Daoy (cell line): ENCODE results near the gene ABCA4. TPM values are rescaled to one million over a fixed set of nuclear protein-coding genes. Genes with fewer than 3 reads are reported as not detected.

Experiments
- DNase-seq: peaks from one replicate; pipeline ENCODE4 v3.0.0-alpha.2; 2015; ENCODE audit warnings: low read depth
- total RNA-seq: library from RNA; depleted of rRNA; stranded (reverse); fragments of >200 nt; shearing (Covaris generic); gene quantifications from 2 replicates; pipeline ENCODE4 v1.2.3, GENCODE V29; 2014

Gene ABCA4
- total RNA-seq, 1 experiment from 2014 or later: 0.80 TPM

GRCh38 chr1:94027721-94028515 lies 93.0 kb downstream of the ABCA4 start:
- no peak for DNase-seq

DNA sequence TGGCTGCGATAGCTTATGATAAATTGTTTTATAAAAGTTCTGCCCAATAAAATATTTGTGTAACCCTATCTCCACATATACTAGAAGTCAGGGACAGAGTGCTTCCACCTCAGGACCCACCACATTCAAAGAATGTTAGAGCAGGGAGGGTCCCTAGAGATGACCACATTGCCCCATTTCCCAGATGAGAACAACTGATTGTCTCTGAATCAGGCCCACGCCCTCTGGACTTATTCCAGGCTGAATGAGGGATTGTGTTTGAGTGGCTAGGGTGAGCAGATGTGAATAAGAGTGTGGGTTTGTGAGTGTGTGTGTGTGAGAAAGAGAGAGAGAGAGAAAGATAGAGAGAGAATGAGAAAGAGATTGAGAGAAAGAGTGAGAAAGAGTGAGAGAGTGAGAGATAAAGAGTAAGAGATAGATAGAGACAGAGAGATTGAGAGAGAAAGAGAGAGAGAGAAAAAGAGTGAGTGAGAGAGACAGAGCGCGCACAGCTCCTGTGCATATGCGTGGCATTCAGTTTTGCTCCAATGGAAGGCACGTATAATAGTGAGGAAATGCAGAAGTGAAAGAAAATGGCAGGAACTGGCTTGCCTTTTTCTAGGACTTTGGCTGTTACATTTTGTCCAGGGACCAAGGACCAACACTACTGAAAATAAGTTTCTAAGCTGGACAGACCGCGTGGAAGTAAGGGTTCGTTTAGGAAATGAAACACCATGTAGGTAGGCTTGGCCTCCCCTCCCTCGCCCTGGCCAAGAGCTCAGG lies 94.1 kb downstream of the ABCA4 start:
- DNase-seq: no peak

DNA sequence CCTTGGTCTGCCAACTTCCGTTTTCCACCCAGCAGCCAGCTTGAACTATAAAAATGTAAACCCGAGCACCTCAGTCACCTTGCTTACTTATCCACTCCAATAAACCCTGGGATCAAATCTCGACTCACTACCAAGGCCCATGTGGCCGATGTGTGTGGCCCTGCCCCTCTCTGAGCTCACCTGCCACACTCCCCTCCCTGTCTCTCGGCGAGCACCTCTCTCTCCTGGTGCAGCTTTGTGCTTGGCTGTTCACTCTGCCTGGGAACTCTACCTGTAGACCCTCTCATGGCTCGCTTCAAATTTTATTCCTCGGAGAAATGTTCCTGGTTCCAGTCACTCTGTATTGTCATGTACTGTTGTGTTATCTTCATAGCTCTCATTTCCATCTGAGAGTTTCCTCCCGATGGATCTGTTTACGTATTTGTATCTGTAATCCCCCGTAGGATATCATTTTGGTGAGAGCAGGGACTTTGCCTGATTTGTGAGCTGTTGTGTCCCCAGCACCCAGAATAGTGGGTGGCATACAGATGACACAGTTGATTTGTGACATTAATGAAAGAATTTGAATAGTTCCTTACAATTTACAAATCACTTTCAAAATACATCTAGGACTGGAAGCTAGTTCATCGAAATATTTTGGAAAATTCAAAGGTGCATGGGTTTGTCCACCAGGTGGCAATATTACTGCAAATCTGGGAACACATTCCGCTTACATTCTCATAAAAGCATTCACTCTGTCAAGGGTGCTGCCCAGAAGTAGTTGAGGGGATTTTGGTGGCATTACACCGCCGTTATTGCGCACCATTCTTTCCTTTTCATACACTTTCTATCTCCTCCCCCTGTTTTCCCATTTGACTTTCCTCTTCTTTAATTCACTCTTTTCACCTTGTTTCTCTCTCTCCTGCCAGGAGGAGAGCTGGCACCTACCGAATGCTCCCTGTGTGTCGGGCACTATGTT lies 95.3 kb downstream of the ABCA4 start:
- peak; percentile 71 for DNase-seq

DNA sequence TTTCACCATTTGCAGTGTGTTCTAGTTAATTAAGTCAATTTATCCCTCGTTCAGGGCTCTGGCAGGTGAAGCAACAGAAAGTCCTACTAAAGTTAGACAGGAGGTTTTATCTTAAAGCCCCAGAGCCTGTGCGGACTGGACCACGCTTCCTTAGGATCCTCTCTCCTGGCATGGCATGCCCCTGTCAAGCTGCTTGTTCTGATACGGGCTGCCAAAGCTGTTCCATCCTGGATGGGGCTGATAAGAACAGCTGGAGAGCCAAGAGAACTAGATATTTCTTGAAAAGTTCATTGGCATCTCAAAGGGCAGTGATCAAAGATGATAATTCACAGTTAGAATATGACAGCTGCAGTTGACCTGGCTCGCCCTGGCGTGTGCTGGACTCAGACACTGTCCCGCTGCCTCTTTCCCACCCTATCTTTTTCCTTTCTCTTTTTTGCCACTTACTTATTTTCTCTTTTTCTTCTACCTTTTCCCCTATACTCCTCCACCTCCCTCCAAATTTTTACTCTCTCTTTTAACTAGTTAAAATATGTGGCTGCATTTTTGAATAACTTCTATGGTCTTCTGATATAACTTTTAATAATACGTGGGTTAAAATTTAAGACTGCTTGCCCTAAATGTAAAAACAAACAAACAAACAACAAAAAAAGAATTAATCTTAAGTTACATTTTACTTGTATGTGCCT lies 96.7 kb downstream of the ABCA4 start:
- no peak for DNase-seq

DNA sequence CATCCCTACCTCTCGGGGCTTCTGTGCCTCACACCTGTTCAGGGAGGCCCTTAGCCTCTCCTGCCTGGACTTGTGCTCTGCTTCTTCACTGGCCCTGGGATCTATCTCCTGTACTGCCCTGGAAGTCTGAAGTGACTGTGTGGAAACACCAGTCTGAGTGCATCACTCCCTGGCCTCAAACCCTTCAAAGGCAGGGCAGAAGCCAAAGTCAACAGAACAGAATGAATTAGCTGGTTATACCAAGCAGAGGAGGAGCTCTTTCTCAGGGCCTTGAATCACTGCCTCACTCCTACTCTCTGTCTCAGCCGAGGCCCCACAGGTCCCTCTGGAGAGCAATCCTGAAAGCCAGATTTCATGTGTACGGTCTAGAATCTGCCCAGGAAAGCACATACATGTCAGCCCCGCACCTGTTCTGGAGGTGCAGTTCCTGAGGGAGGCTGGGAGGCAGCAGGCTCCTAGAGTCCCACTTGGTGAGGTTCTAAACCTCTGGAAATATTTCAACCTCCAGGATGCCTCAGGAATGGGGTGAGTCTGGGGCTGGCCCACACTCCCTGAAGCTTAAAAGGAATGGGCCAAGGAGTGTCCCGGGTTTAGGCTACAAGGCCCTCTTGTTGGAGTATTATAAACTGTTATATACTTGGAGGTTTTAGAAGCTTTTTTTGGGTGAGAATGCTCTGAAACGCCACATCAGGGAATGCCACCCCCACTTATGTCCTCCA lies 98.3 kb downstream of the ABCA4 start:
- DNase-seq: peak; percentile 96

DNA sequence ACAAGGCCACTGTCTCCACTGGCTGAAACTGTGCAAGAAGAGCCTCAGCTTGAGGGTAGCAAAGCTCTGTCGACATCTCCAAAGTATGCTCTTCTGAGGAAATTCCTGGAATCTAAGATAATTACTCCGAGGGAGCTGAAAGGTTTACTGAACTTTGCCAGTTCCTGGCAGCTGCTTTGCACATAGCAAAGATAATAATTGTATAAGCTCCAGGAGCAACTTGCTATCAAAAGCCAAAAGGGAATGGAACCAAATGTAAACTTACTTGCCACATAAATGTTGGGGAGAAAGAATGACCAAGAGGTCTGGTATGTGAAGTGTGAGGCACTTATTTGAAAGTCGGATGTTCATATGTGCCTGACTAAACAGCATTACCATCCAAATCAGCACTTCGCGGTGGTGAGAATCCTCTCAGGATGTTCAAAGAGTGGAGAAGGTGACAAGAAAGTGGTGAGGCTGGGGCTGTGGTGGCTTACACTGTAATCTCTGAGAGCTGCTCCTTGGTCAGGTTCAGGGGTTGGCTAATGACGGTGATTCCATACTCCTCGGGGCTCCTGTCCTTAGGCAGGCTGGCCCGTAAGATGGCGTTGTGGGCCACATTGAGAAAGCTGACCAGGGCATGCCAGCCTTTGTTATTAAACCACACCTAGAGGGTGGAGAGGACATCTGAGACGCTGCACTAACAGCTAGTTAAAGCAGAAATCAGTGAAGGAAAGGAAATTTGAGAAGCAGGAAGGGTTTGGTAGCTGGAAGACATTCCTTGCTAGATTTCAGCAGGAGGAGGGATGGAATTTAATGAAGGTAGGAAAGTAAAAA lies 100.0 kb downstream of the ABCA4 start:
- DNase-seq: peak; percentile 94

GRCh38 chr1:94019327-94019726 lies 101.6 kb downstream of the ABCA4 start:
- DNase-seq: no peak

DNA sequence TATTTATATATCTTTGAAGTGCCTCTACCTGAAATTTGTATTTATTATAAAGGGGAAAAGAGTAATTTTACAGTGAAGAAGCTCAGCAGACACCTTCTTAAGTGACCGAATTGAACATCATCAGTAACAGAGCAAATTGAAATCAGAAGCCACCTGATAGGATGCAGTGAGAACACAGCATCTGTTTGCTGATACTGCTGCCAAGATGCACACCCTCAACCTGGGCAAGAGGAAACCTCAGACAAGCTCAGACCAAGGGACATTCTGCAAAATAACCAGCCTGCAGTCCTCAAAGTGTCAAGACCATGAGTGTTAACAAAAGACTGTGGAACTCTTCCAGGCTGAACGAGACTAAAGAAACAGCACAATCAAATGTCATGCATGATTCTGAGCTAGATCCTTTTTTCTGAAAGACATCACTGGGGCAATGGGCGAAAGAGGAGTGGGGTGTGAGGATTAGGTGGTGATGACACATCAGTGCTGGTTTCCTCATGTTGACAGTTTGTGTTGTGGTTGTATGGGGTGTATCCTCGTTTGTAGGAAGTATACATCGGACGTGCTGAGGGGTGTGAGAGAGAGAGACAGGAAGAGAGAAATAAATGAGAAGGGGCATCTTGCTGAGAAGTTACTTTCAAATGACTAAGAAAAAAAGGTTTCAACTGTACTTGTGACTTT lies 103.7 kb downstream of the ABCA4 start:
- DNase-seq: no peak

- no peak for DNase-seq
These were observed 105.5 kb downstream of the ABCA4 start for GRCh38 chr1:94015489-94015817.

DNA sequence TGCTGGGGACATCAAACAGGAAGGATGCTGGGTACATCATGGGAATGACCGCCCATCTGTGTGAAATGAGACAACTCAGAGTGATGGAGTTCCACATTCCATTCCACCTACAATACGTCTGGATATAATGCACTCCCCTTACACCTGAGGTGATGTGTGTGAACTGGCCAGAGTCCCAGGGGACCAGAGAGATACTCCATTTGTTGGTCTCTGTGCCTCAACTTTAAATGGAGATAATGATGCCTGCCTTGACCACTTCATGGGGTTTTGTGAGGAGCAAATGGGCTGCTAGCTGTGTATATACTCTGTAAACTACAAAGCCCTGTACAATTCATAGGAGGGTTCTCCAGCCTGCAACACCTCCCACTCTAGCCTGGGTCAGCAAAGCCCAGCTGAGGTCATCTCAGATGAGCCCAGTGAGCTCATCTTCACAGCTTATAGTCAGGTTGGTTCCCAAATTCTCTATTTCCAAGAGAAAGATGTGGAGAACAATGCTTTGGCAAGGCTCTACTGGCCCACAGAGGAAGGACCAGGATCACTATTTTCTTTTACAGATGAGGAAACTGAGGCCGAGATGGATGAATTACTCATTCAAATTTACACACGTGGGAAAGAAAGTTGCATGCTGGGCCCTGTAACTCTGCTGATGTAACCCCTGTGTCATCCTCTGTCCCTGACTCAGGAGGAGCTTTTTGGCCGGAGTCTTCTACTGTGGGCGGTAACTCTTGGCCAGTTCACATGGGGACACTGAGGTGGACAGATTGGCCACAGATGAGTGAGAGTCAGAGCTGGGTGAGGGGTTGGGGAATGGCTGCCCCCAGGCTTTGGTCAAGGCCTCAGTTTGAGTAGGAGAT lies 106.1 kb downstream of the ABCA4 start:
- DNase-seq: no peak

DNA sequence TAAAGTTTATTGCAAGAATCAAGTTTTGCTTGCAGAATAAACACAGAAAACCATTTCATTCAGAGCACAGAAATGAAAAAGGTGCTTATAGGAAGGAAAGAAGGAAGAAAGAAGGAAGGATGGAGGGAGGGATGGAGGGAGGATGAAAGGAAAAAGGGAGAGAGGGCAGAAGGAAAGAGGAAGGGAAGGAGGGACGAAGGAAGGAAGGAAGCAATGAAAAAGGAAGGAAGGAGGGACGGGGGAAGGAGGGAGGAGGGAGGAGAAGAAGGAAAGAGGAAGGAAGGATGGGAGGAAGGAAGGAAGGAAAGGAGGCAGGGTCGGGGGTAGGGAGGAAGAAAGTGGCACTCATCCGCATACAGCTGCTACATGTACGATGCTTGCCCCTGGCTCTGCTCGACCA lies 106.9 kb downstream of the ABCA4 start:
- DNase-seq: no peak

DNA sequence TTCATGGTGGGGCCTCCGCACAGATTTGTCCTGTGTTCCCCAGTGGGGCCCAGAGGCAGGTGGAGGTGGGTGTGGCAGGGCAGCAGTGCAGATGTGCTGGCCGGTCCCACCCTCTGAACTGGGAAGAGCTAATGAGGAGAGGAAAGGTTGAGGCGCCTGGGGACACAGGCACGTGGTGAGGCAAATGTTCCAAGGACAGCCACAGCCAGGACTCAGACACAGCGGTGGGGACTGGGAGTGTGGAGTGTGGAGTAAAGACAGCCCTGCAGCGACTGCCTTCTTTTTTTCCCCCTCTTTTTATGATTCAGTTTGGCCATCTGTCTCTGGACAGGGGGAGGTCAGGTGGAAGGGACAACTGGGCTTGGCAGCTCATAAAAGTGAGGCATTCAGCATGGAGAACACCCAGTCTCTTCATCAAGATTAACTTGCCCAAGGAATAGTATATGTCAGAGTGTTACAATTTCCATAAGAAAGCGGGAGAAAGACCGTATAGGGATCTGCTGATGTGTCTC lies 107.5 kb downstream of the ABCA4 start:
- DNase-seq: no peak

- DNase-seq: no peak
These were observed 108.1 kb downstream of the ABCA4 start for GRCh38 chr1:94012708-94013366.

DNA sequence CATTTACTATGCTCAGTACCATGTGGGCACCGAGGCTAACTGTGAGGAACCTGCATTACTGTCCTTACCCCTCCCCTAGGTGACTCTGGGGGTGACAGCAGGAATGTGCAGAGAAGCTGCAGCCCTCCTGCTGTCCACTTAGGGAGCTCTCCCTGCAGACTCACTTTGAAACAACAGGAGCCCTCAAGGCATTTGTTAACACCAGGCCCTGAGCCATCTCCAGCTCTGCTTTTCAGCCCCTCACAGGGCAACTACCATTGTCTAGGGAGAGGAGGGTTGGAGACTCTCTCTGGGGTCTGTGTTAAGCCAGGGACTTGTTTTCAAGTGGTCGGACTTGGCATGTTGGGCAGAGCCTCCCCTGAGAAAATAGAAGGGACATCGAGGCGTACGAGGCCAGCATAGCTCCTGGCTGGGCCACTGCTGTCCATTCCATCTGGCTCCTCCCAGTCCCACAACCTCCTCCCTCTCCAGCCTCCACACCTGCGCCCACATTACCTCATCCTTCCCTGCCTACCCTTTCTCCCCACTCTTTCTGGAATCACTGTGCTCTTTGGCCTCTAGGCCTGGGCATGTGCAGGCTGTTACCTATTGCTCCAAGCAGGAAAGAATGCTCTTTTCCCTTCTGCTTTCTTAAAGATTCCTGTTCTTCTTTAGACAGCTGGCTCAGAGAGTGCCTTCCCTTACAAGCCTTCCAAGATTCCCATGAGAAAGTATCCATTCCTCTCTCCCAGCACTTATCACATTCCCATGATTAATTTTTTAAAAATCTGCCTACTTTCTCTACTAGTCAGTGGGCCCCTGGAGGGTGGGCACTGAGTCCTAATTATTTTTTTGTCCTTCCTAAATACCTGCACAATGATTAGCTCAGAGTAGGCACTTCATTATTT lies 109.0 kb downstream of the ABCA4 start:
- DNase-seq: no peak

- no peak for DNase-seq
These were observed 109.8 kb downstream of the ABCA4 start for GRCh38 chr1:94011129-94011528.

DNA sequence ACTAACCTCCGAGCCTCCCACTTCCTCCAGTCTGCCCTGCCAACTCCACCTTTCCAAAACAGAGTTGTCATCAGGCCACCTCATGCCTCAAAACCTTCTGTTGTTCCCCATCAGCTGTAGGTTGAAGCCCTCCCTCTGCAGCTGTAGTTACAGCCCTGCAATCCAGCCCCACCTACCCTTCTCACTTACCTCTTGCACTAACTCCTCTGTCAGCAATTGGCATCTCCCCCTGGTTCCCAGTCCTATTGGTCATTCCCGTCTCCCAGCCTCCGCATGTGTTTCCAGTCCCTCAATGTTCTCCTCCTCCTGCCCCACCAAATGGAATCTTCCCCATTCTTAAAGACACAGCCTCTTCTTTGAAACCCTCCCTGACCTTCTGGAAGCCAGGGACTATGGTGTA lies 111.6 kb downstream of the ABCA4 start:
- DNase-seq: peak; percentile 47

DNA sequence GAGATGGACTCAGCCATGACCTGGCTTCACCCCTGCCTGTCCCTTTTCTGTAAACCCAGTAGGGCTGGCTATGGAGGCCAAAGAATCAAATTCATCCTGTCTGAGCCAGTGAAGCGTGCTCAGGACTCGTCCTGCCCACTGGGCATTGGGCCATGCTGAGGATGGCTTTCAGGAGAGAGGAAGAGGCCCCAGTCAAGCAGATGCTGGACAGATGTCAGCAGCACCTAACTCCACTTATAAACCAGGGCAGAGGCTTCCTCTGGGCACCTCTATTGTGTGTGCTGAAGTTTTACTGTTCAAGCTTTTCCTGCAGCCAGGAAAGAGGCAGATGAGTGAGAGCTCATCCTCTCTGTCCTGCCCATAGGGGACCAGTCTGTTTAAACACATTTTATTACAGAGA lies 114.3 kb downstream of the ABCA4 start:
- DNase-seq: no peak
